Right hindlimb (tissue), 1 donor: ENCODE results near the gene PHLPP2.

Experiments
- DNase-seq: peaks from one replicate; pipeline ENCODE4 v3.0.0-alpha.2; 2018

PHLPP2 gene

GRCh38 chr16:71724320-71724751, at the start of gene PHLPP2:
Gene PHLPP2, minus strand, starts transcription at chr16:71724701. Its CDS starts 9,906 bp downstream, at chr16:71714795.
- no peak for DNase-seq

- no peak for DNase-seq
These were observed 47.1 kb upstream of the PHLPP2 start for GRCh38 chr16:71771571-71771970.

GRCh38 chr16:71769222-71769621, 44.7 kb upstream of the PHLPP2 start:
- DNase-seq = no peak

- DNase-seq = no peak
These were observed 42.8 kb upstream of the PHLPP2 start for GRCh38 chr16:71767060-71767900.

GRCh38 chr16:71762186-71762585, 37.7 kb upstream of the PHLPP2 start:
- no peak for DNase-seq

GRCh38 chr16:71761097-71761496, 36.6 kb upstream of the PHLPP2 start:
- DNase-seq = no peak

- DNase-seq = no peak
These were observed 33.8 kb upstream of the PHLPP2 start for GRCh38 chr16:71758293-71758760.

- no peak for DNase-seq
These were observed 30.2 kb upstream of the PHLPP2 start for GRCh38 chr16:71754652-71755051.

- no peak for DNase-seq
These were observed 29.6 kb upstream of the PHLPP2 start for GRCh38 chr16:71754108-71754507.

GRCh38 chr16:71748226-71748625, 23.7 kb upstream of the PHLPP2 start:
- no peak for DNase-seq

- no peak for DNase-seq
These were observed 22.0 kb upstream of the PHLPP2 start for GRCh38 chr16:71746442-71747046.

- DNase-seq = no peak
These were observed 14.4 kb upstream of the PHLPP2 start for GRCh38 chr16:71738855-71739254.

GRCh38 chr16:71737501-71737900, 13.0 kb upstream of the PHLPP2 start:
- no peak for DNase-seq

- no peak for DNase-seq
These were observed 10.0 kb upstream of the PHLPP2 start for GRCh38 chr16:71734511-71734910.

GRCh38 chr16:71732587-71732986, 8.1 kb upstream of the PHLPP2 start:
- DNase-seq = no peak

GRCh38 chr16:71727551-71728324, 3.2 kb upstream of the PHLPP2 start:
- no peak for DNase-seq

GRCh38 chr16:71726476-71727315, 2.2 kb upstream of the PHLPP2 start:
- DNase-seq = no peak

GRCh38 chr16:71723537-71724319, 773 bp downstream of the PHLPP2 start:
- peak; percentile 83 for DNase-seq

GRCh38 chr16:71722801-71723536, 1.5 kb downstream of the PHLPP2 start:
- DNase-seq = peak; percentile 79

- no peak for DNase-seq
These were observed 3.3 kb downstream of the PHLPP2 start for GRCh38 chr16:71721066-71721740.
